Ramos (cell line): Measurements from ENCODE around the gene FRRS1L.

Source experiments
- in situ Hi-C: fragments of 300-500 bp; cut with MboI; formaldehyde crosslinking; loops from one replicate; pipeline ENCODE4 v1.14.3; 2022; ENCODE audit warnings: low sequenced_read_pairs; ENCODE audit not compliant: unreplicated experiment

Gene FRRS1L

GRCh38 chr9:109179801-109180523, 12.9 kb upstream of the FRRS1L start:
- in situ Hi-C loops = no loop called here

GRCh38 chr9:109176963-109177362, 9.9 kb upstream of the FRRS1L start:
- in situ Hi-C loops = no loop called here

- in situ Hi-C loops = no loop called here
These were observed 9.3 kb upstream of the FRRS1L start for GRCh38 chr9:109176386-109176785.

- in situ Hi-C loops = no loop called here
These were observed 5.9 kb upstream of the FRRS1L start for GRCh38 chr9:109172935-109173334.

GRCh38 chr9:109171926-109172325, 4.9 kb upstream of the FRRS1L start:
- in situ Hi-C loops = no loop called here

GRCh38 chr9:109168170-109168569, 1.1 kb upstream of the FRRS1L start:
- in situ Hi-C loops = no loop called here

GRCh38 chr9:109167716-109168115, 667 bp upstream of the FRRS1L start:
- in situ Hi-C loops = no loop called here

GRCh38 chr9:109166171-109166770, 778 bp downstream of the FRRS1L start:
- in situ Hi-C loops = no loop called here

- in situ Hi-C loops = no loop called here
These were observed 3.0 kb downstream of the FRRS1L start for GRCh38 chr9:109164042-109164441.

- in situ Hi-C loops = no loop called here
These were observed 3.9 kb downstream of the FRRS1L start for GRCh38 chr9:109163194-109163593.

- in situ Hi-C loops = no loop called here
These were observed 4.4 kb downstream of the FRRS1L start for GRCh38 chr9:109162677-109163076.

GRCh38 chr9:109161471-109161870, 5.6 kb downstream of the FRRS1L start:
- in situ Hi-C loops = no loop called here

GRCh38 chr9:109159583-109159982, 7.5 kb downstream of the FRRS1L start:
- in situ Hi-C loops = no loop called here

GRCh38 chr9:109158651-109159050, 8.4 kb downstream of the FRRS1L start:
- in situ Hi-C loops = no loop called here

GRCh38 chr9:109156708-109157107, 10.3 kb downstream of the FRRS1L start:
- in situ Hi-C loops = no loop called here

GRCh38 chr9:109150925-109151545, 16.0 kb downstream of the FRRS1L start:
- in situ Hi-C loops = no loop called here

GRCh38 chr9:109149722-109150121, 17.3 kb downstream of the FRRS1L start:
- in situ Hi-C loops = no loop called here

GRCh38 chr9:109149089-109149488, 18.0 kb downstream of the FRRS1L start:
- in situ Hi-C loops = no loop called here

GRCh38 chr9:109145051-109145450, 22.0 kb downstream of the FRRS1L start:
- in situ Hi-C loops = no loop called here

GRCh38 chr9:109143881-109144562, 23.0 kb downstream of the FRRS1L start:
- in situ Hi-C loops = no loop called here

GRCh38 chr9:109141375-109141774, 25.7 kb downstream of the FRRS1L start:
- in situ Hi-C loops = no loop called here
